GM12872 (cell line): Measurements from ENCODE around the gene SPEM3.

Experiments
- CTCF ChIP-seq: IDR thresholded peaks from 3 replicates; pipeline ENCODE4 v1.5.1; 2011; ENCODE audit warnings: low read depth, mild to moderate bottlenecking, low read length, moderate library complexity; ENCODE audit not compliant: insufficient read depth

SPEM3 gene

GRCh38 chr17:7441266-7441665 is 12.6 kb downstream of the SPEM3 start:
- no peak for TF ChIP-seq CTCF

GRCh38 chr17:7442142-7442541 is 13.5 kb downstream of the SPEM3 start:
- no peak for TF ChIP-seq CTCF

- TF ChIP-seq CTCF, result no peak
These were observed 15.1 kb downstream of the SPEM3 start for GRCh38 chr17:7443499-7444485.

- TF ChIP-seq CTCF, result no peak
These were observed 16.3 kb downstream of the SPEM3 start, which contains the start of gene CHRNB1 for GRCh38 chr17:7444682-7445618. Gene CHRNB1 (plus strand): TSS chr17:7445061. CDS start chr17:7445128, 67 bp downstream.

- no peak for TF ChIP-seq CTCF
These were observed 16.9 kb downstream of the SPEM3 start for GRCh38 chr17:7445619-7445968.

- TF ChIP-seq CTCF, result no peak
These were observed 19.8 kb downstream of the SPEM3 start for GRCh38 chr17:7448461-7448860.

- TF ChIP-seq CTCF, result no peak
These were observed 31.4 kb downstream of the SPEM3 start for GRCh38 chr17:7459961-7460545.
